Measurements from ENCODE around the gene TCTN1. TPM values are rescaled to one million over a fixed set of nuclear protein-coding genes. Genes with fewer than 3 reads are reported as not detected.

The TCTN1 gene
- total RNA-seq, 1 donor from 2014 or later = 9.7 TPM

DNA sequence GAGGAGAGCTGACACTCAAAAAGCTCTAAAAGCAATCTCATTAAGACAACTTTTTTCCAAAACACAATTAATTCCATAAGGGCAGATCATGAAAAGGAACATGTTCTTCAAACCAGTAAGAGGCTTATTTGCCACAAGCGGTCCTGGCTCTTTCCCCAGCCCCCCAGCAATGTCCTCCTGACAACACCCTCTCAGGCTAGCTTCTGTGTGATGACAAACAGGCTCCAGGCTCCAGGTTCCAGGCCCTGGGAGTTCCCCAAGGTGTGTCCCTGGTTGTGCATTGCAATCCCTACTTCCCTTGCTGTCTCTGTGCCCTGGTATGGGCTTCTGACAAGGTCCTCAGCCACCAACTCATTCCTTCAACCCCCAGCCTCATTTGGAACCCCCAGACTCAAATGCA lies 66.1 kb downstream of the TCTN1 start:
- DNase-seq (ENCODE audit: low read depth in 2 of 2) = no peak

DNA sequence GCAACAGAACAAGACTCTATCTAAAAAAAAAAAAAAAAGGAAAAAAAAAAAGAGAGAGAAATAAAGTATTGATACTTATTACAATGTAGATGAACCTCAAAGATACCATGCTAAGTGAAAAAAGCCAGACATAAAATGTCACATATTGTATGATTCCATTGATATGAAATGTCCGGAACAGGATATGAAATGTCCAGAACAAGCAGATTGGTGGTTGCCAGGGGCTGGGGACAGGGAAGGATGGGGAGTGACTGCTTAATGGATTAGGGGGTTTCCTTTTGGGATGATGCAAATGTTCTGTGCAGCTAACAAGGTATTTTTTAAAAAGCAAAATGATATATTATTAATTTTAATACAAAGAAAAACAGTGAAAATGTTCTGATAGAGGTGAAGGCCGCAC lies 70.0 kb downstream of the TCTN1 start:
- no peak for DNase-seq (ENCODE audit: low read depth in 2 of 2)

DNA sequence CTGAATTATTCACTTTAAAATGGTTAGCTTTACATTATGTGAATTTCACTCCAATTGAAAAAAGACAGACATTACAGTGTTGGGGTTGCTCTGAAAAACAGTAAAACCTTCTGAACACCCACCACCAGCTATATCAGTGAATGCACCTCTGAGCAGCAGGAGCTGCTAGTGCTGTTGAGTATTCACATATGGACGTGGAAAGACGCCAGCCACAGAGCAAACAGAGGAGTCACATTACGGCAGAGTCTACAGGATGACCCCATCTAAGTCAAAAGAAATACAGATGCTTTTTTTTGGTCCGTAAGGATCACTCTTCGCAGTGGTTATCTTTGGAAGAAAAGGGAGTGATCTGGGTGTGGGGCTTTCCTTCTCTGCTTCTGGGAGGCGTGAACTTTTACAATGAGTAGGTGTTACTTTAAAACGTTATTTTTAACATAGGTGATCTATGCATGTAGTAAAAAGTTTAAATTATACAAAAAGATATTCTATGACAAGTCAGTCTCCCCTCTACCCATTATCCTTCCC lies 70.4 kb downstream of the TCTN1 start:
- DNase-seq (ENCODE audit: low read depth in 2 of 2) = no peak

- DNase-seq (ENCODE audit: low read depth in 2 of 2) = no peak
Observed at GRCh38 chr12:110686294-110686903, 72.5 kb downstream of the TCTN1 start.

GRCh38 chr12:110687396-110688169 lies 73.7 kb downstream of the TCTN1 start:
- DNase-seq (ENCODE audit: low read depth in 2 of 2) = no peak

DNA sequence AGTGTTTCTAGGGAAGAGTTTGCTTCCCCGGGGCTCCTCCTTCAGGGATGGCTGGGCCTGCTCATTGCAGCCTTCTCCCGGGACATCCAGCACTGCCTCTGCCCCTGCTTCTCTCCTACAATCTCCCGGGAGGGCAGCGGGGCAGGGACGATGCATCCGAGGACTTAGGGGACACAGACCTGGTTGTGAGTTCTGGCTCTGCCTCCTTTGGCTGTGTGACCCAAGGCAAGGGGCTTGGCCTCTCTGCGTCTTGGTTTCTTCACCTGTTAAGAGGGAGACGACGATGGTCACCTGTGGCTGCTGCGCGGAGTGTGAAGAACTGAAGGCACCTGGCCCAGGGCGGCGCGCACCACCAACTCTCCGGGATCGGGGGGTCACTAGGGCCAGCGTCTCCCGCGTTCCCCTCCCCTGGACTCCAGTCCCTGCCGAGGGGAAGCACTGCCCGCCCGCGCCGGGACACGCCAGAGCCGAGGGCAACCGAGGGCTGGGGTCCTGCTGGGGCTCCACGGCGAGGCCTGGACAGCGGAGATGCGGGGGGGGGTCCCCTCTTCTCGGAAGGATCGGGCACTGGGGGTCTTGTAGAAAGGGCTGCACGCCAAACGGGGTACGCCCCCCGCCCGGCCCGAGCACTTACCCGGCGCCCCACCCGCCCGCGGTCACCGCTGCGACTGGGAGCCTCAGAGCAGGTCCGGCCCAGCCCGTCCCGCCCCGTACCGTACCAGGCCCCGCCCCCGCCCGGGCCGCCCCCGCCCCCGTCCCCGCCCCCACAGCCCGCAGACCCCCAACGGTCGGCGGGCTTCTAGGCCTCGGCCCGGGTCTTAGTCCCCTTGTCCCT lies 74.7 kb downstream of the TCTN1 start, which contains the start of gene HVCN1:
Gene HVCN1 (minus strand): TSS at position 670 of the 835 bp plus-strand sequence. CDS start 5,870 bp downstream, outside the sequence.
- DNase-seq (ENCODE audit: low read depth in 2 of 2) = peak; percentile 10 to 46

DNA sequence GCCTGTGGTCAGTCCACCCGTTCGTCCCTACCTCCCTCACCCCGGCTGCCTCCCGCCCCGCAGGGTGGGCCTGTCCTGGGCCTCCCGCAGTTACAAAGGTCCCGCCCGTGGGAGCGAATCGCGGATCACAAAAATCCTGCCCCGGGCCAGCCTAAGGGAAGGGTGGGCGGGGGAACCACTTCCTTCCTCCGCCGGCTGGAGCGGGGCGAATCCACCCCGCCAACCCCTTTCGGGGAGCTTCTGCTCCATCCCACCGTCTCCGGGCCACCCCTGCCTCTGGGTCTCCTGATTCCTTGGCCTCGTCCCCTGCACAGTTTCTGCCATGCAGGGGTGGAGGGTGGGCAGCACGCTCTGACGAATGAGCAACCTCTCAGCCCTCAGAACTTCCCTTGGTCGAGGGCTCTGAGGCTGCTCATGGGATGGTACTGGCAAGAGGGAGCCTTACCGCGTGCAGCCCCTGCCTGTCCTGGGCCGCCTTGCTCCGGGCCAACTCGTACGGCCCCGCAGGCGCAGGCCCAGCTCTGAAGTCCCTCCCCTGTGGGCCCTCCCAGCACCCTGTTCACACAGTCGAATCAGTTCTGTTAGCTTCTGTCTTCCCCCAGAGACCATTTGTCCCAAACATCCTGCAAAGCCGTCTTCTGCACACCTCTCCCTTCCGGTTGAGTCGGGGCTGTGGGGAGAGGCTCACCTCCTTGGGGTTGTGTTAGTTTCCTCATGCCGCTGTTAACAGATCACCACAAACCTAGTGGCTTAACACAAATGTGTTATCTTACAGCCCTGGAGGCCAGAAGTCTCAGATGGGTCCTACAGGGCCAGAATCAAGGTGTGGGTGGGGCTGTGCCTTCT lies 75.6 kb downstream of the TCTN1 start:
- DNase-seq (ENCODE audit: low read depth in 2 of 2) = peak; percentile 31 to 41

DNA sequence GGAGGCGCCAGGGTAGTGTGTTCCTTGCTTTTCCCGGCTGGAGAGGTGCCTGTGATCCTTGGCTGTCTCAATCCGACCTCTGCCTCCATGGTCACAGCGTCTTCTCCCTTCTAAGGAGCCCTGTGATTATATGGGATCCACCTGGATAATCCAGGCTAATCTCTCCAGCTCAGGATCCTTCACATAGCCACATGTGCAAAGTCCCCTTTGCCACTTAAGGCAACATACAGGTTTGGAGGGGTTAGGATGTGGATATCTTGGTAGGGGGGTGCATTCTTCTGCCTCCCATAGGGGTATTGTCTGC lies 76.2 kb downstream of the TCTN1 start:
- DNase-seq (ENCODE audit: low read depth in 2 of 2) = no peak

GRCh38 chr12:110693731-110694130 lies 79.8 kb downstream of the TCTN1 start:
- no peak for DNase-seq (ENCODE audit: low read depth in 2 of 2)

- DNase-seq (ENCODE audit: low read depth in 2 of 2) = no peak
Observed at GRCh38 chr12:110694330-110694901, 80.5 kb downstream of the TCTN1 start.

DNA sequence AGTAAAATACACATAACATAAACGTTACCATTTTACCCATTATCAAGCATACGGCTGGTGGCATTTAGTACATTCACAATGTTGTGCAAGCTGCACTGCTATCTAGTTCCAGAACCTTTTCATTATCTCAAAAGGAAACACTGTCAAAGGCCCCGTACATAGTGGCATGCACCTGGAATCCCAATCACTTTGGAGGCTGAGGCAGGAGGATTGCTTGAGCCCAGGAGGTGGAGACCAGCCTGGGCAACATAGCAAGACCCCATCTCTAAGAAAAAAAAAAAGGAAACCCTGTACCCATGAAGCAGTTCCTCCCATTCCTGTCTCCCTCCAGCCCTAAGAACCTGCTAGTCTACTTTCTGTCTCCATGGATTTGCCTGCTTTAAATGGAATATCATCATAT lies 82.4 kb downstream of the TCTN1 start:
- DNase-seq (ENCODE audit: low read depth in 2 of 2) = no peak

GRCh38 chr12:110697236-110697635 lies 83.3 kb downstream of the TCTN1 start:
- DNase-seq (ENCODE audit: low read depth in 2 of 2) = no peak

- peak; percentile 81 to 94 for DNase-seq (ENCODE audit: low read depth in 2 of 2)
Observed at GRCh38 chr12:110698171-110698902, 84.4 kb downstream of the TCTN1 start.

Other genes with a start within 250 kb of the TCTN1 start
- 24.6 and 37.1 TPM in 2 replicates for gene ANAPC7, start 210.4 kb upstream of the TCTN1 start, total RNA-seq
- gene ARPC3, start 163.8 kb upstream of the TCTN1 start, total RNA-seq = 182 and 207 TPM in 2 replicates
- 15.7 and 18.1 TPM in 2 replicates for gene GPN3, start 145.9 kb upstream of the TCTN1 start, total RNA-seq
- 9.4 and 9.7 TPM in 2 replicates for gene FAM216A, start 145.3 kb upstream of the TCTN1 start, total RNA-seq
- gene VPS29, start 112.0 kb upstream of the TCTN1 start, total RNA-seq = 42.9 and 47.2 TPM in 2 replicates
- gene RAD9B, start 111.8 kb upstream of the TCTN1 start, total RNA-seq = 0.40 and 0.65 TPM in 2 replicates
- gene PPTC7, start 30.8 kb upstream of the TCTN1 start, total RNA-seq = 5.7 and 8.3 TPM in 2 replicates
- gene HVCN1, start 75.0 kb downstream of the TCTN1 start, total RNA-seq = 2.2 and 5.0 TPM in 2 replicates
- 62.9 and 85.9 TPM in 2 replicates for gene PPP1CC, start 128.8 kb downstream of the TCTN1 start, total RNA-seq
- not detected in 2 replicates for gene CCDC63, start 232.9 kb downstream of the TCTN1 start, total RNA-seq